Motor neuron (in vitro differentiated cells): ENCODE results near the gene ZKSCAN8. TPM values are rescaled to one million over a fixed set of nuclear protein-coding genes. Genes with fewer than 3 reads are reported as not detected.
A peak's percentile ranks its signal among the peaks of the same experiment; 100 is the strongest.

Source experiments
- ATAC-seq, 8 experiments: fragments of 200-7000 bp; cut with Tn5 transposase; replicated peaks in 6 of 8; 2 replicates each; pipeline ENCODE4 v1.8.0; 2021; ENCODE audit warnings: mild to moderate bottlenecking in 8 of 8, moderate library complexity in 8 of 8
- H3K27ac ChIP-seq, 2 donors: fragments of 250-450 bp; sonication (Bioruptor Pico); 2 replicates each; pipeline ENCODE4 v1.9.0; 2021; ENCODE audit warnings: antibody characterized with exemption in 2 of 2, mild to moderate bottlenecking in 2 of 2, moderate library complexity in 1 of 2
- H3K4me1 ChIP-seq, 2 donors: fragments of 250-450 bp; sonication (Bioruptor Pico); replicated peaks in 1 of 2; 2 replicates each; pipeline ENCODE4 v1.6.1; 2021; ENCODE audit warnings: antibody characterized with exemption in 2 of 2, mild to moderate bottlenecking in 2 of 2, moderate library complexity in 1 of 2
- H3K4me3 ChIP-seq, 5 donors: fragments of 250-450 bp; sonication (Bioruptor Pico); 2 replicates each; pipeline ENCODE4 v1.9.0; 2021; ENCODE audit warnings: antibody characterized with exemption in 5 of 5, mild to moderate bottlenecking in 5 of 5, moderate library complexity in 4 of 5
- WGBS, 10 experiments: fragments of 450-650 bp; shearing (Covaris generic); methylation state at CpG; one replicate each; pipeline ENCODE4 v1.0.0; 2022; 5-methylcytosine and 5-hydroxymethylcytosine counted together
- in situ Hi-C, 9 experiments: fragments of 400-800 bp; cut with MboI; loops; one replicate each; pipeline ENCODE4 v1.15.0; 2021; ENCODE audit warnings: low sequenced_read_pairs in 9 of 9, low pct_unique_long_range_greater_than_20kb in 2 of 9; ENCODE audit not compliant: unreplicated experiment in 9 of 9
- total RNA-seq, 8 experiments: library from RNA; unstranded; fragments of 300-600 nt; gene quantifications; 2 replicates each; pipeline versions ENCODE4 v1.2.3 to v1.2.4, GENCODE V29; 2022

The ZKSCAN8 gene
- total RNA-seq, 8 experiments from 2014 or later, result 12.9 to 41.1 (median 27.1) TPM

GRCh38 chr6:28124350-28124970 is 17.2 kb upstream of the ZKSCAN8 start, which contains the start of gene ZSCAN16:
Gene ZSCAN16, plus strand, starts transcription at chr6:28124609. Its CDS starts 835 bp downstream, at chr6:28125444.
- peak; percentile 99 to 100 (median 100) for ATAC-seq
- in situ Hi-C loops, result no loop called here
- Histone ChIP-seq H3K27ac (peak within 1 kb of the TSS; percentile 23 to 61), H3K4me1 (peaks cover 10 to 14% of the 10 kb centered on the region in 2 donors), H3K4me3 (peak within 1 kb of the TSS; percentile 55 to 96 (median 81))
- WGBS, 10 experiments, result 0 to 2% (median 0%) methylated on average over 3 to 15 of the region's 28 CpGs; no CpG with 5 or more reads in 4 of the 10 experiments

- in situ Hi-C loops, result loop anchor here in 3 of 9 experiments (25.0 kb wide), 2 partner anchors 137 to 237 kb away; partner anchors contain the start of genes NKAPL (in 1 of the 3), ZKSCAN4 (in 1 of the 3) and ZSCAN26 (in 1 of the 3)
Observed at GRCh38 chr6:28124971-28125353, 16.7 kb upstream of the ZKSCAN8 start.

DNA sequence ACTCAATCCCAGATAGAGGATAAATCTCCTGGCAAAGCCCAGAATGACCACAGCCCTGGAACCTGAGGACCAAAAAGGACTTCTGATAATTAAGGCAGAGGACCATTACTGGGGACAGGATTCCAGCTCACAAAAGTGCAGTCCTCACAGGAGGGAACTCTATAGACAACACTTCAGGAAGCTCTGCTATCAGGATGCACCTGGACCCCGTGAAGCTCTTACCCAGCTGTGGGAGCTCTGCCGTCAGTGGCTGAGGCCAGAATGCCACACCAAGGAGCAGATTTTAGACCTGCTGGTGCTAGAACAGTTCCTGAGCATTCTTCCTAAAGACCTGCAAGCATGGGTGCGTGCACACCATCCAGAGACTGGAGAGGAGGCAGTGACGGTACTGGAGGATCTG is 16.3 kb upstream of the ZKSCAN8 start:
- in situ Hi-C loops, result loop anchor here in 3 of 9 experiments (25.0 kb wide), 2 partner anchors 137 to 237 kb away; partner anchors contain the start of genes NKAPL (in 1 of the 3), ZKSCAN4 (in 1 of the 3) and ZSCAN26 (in 1 of the 3)
- Histone ChIP-seq H3K27ac (no peak overlapping the region), H3K4me1 (peaks cover 10 to 14% of the 10 kb centered on the region in 2 donors), H3K4me3 (peak overlapping the region in 2 of 5 donors; percentile 81 to 96)
- no peak for ATAC-seq
- 64 to 100% (median 80%) methylated on average over 1 to 4 of the region's 4 CpGs; no CpG with 5 or more reads in 2 of the 10 experiments for WGBS, 10 experiments

More at GRCh38 chr6:28124971-28125353, 16.7 kb upstream of the ZKSCAN8 start:
- ATAC-seq, result peak in 1 of 8 experiments; percentile 22
- Histone ChIP-seq H3K4me3 (peak overlapping the region; percentile 55 to 96 (median 81)), H3K27ac (peak overlapping the region; percentile 23 to 61), H3K4me1 (peaks cover 10 to 14% of the 10 kb centered on the region in 2 donors)
- 0 to 80% (median 16%) methylated on average over 1 to 6 of the region's 6 CpGs; no CpG with 5 or more reads in 1 of the 10 experiments for WGBS, 10 experiments

DNA sequence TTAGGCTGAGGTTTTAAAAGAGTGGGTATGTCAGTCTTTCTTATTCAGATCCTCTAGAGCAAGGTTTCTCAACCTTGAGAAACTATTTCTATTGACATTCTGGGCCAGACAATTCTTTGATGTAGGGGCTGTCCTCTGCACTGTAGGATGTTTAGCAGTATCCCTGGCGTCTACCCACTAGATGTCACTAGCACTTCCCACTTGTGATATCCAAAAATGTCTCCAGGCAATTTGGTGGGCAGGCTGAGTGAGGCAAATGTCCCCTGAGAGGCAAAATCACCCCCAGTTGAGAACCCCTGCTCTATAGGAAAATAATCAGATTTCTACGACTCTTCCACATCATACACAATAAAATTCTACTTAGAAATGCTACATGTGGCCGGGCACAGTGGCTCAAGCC is 7.7 kb upstream of the ZKSCAN8 start:
- Histone ChIP-seq H3K4me3 (no peak overlapping the region), H3K4me1 (peaks cover 9 to 12% of the 10 kb centered on the region in 2 donors), H3K27ac (no peak overlapping the region)
- in situ Hi-C loops, result loop anchor here in 4 of 9 experiments (10.0 to 25.0 kb wide), 3 partner anchors 128 to 228 kb away; partner anchors contain the start of genes NKAPL (in 1 of the 4), ZKSCAN4 (in 1 of the 4) and ZSCAN26 (in 1 of the 4)
- WGBS, 10 experiments, result 17 to 62% (median 54%) methylated on average over 1 to 3 of the region's 3 CpGs; no CpG with 5 or more reads in 4 of the 10 experiments
- peak in 3 of 8 experiments; percentile 3 to 22 (median 4) for ATAC-seq

DNA sequence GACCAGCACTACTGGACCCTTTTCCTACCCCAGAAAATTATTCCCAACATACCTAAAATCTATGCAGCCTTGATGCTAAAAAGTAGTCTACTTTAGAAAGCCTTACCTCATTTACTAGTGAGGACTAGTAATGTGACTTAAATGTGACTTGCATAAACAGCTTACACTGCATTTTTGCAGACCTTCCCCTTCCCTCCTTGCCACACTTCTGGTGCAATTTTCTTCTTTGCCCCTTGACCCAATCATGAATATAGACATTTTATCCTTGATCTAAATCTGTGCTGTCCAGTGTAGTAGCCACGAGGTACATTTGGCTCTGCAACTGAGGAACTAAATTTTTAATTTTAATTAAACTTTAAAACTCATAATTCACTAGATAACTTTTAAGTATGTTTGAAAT is 7.0 kb upstream of the ZKSCAN8 start:
- in situ Hi-C loops, result loop anchor here in 4 of 9 experiments (10.0 to 25.0 kb wide), 3 partner anchors 128 to 228 kb away; partner anchors contain the start of genes NKAPL (in 1 of the 4), ZKSCAN4 (in 1 of the 4) and ZSCAN26 (in 1 of the 4)
- 29 to 100% (median 95%) methylated on average over 1 of the region's 1 CpG; no CpG with 5 or more reads in 2 of the 10 experiments for WGBS, 10 experiments
- no peak for ATAC-seq
- Histone ChIP-seq H3K4me1 (peaks cover 9 to 12% of the 10 kb centered on the region in 2 donors), H3K27ac (no peak overlapping the region), H3K4me3 (no peak overlapping the region)

DNA sequence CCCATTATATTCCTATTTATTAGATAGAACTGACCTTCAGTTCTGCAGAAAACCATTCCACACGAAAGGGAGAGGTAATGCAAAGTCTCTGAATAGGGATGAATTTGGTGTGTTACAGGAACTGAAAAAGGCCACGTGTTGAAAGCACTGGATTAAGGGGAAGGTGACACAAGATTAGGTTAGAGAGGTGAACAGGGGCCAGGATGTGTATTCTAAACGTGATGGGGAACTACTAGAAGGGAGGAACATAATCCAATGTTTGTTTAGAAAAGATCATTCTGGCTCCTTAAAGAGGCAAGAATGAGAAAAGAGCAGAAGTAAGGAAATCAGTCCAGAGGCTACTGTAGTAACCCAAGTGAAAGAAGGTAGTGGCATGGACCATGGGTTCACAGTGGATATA is 6.3 kb upstream of the ZKSCAN8 start:
- in situ Hi-C loops, result loop anchor here in 4 of 9 experiments (10.0 to 25.0 kb wide), 3 partner anchors 127 to 227 kb away; partner anchors contain the start of genes NKAPL (in 1 of the 4), ZKSCAN4 (in 1 of the 4) and ZSCAN26 (in 1 of the 4)
- 0 to 100% (median 42%) methylated on average over 1 to 3 of the region's 3 CpGs for WGBS, 10 experiments
- Histone ChIP-seq H3K4me1 (peaks cover 9 to 12% of the 10 kb centered on the region in 2 donors), H3K27ac (no peak overlapping the region), H3K4me3 (peak overlapping the region in 1 of 5 donors; percentile 85)
- ATAC-seq, result no peak

DNA sequence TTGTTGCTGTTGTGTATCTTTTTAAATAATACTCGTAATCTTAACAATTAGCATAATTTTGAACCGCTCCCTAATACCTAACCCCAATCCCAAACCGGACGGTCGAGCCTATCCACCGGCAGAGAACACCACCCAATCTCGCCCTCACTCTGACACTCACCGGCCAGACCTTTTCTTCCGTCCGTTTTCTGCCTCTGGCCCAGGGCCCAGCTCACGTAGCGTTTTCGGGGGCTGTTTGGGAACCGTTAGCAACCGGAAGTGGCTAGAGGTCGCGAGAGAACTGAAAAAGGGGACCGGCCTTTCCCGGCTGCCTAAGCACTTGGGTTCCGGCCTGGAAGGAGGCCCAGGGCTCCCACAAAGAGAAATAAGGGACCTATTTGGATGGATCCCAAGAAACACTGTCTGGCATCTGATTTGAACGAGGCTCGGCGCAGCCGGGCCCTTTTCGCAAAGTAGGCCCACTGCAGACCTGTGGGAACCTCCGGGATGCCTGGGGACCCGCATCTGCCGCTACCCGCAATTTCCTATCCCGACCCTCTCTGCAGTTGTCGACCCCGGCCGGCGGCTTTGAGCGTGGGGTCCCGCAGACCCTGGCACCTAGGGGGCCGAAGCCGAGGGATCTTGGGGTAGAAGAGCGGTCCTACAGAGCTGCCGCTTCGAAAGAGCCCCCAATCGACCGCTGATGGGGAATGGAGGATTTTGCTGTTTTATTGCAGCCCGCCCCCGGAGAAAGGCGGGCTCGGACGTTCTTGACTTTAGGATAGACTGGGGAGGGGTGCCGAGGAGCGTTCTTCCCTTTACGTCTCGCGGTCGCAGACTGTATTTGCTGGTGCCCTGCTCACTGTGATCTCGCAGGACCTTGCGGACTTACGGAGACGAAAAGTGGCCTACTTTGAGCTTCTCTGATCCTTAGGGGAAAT is 4.8 kb upstream of the ZKSCAN8 start:
- WGBS, 10 experiments, result 0 to 3% (median 0%) methylated on average over 1 to 37 of the region's 58 CpGs
- in situ Hi-C loops, result loop anchor here in 4 of 9 experiments (10.0 to 25.0 kb wide), 3 partner anchors 125 to 225 kb away; partner anchors contain the start of genes NKAPL (in 1 of the 4), ZKSCAN4 (in 1 of the 4) and ZSCAN26 (in 1 of the 4)

GRCh38 chr6:28137505-28137981 is 4.1 kb upstream of the ZKSCAN8 start:
- ATAC-seq, result peak in 2 of 8 experiments; percentile 1
- WGBS, 10 experiments, result 0 to 13% (median 0%) methylated on average over 1 to 6 of the region's 6 CpGs
- Histone ChIP-seq H3K4me3 (peak overlapping the region; percentile 58 to 85 (median 65)), H3K27ac (peak overlapping the region; percentile 83 to 88), H3K4me1 (peaks cover 9 to 12% of the 10 kb centered on the region in 2 donors)
- in situ Hi-C loops, result loop anchor here in 4 of 9 experiments (10.0 to 25.0 kb wide), 3 partner anchors 125 to 225 kb away; partner anchors contain the start of genes NKAPL (in 1 of the 4), ZKSCAN4 (in 1 of the 4) and ZSCAN26 (in 1 of the 4)

More for the DNA sequence above, 4.8 kb upstream of the ZKSCAN8 start:
- Histone ChIP-seq H3K27ac (peak overlapping the region; percentile 83 to 88), H3K4me1 (peaks cover 9 to 12% of the 10 kb centered on the region in 2 donors), H3K4me3 (peak overlapping the region; percentile 58 to 85 (median 65))
- ATAC-seq, result peak; percentile 70 to 78 (median 74)

DNA sequence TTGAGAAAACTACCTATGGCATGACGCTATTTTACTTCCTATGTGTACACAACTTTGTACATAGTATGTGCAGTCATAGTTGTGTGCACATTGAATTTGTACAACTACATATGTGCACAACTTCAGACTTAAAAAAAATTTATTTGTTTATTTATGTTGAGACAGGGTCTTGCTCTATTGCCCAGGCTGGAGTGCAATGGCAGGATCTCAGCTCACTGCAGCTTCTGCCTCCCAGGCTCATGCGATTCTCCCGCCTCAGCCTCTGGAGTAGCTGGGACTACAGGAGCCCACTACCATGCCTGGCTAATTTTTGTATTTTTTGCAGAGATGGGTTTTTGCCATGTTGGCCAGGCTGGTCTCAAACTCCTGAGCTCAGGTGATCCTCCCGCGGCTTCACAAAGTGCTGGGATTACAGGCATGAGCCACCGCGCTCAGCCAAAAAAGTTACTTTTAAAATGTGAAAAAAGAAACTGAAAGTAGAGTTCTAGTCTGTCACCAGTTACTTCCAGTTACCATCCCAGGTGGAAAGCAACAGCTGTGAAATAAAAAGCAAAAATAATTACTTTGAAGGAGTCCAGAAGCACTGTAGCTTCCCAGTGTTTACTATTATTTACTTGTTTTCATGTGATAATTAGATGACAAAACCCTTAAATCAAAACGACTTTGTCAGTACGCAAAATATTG is 1.7 kb upstream of the ZKSCAN8 start:
- Histone ChIP-seq H3K4me3 (no peak overlapping the region), H3K27ac (no peak overlapping the region), H3K4me1 (peaks cover 6 to 19% of the 10 kb centered on the region in 2 donors)
- WGBS, 10 experiments, result 53 to 100% (median 79%) methylated on average over 1 to 9 of the region's 9 CpGs
- ATAC-seq, result no peak
- in situ Hi-C loops, result loop anchor here in 4 of 9 experiments (10.0 to 25.0 kb wide), 4 partner anchors 75 to 222 kb away; partner anchors contain the start of genes NKAPL (in 1 of the 4), ZKSCAN4 (in 1 of the 4) and ZSCAN26 (in 1 of the 4)

GRCh38 chr6:28140616-28141015 is 1.1 kb upstream of the ZKSCAN8 start:
- Histone ChIP-seq H3K27ac (no peak overlapping the region), H3K4me3 (no peak overlapping the region), H3K4me1 (peaks cover 3 to 14% of the 10 kb centered on the region in 2 donors)
- ATAC-seq, result no peak
- 28 to 96% (median 71%) methylated on average over 2 to 5 of the region's 5 CpGs; no CpG with 5 or more reads in 3 of the 10 experiments for WGBS, 10 experiments
- in situ Hi-C loops, result loop anchor here in 3 of 9 experiments (10.0 to 25.0 kb wide), 3 partner anchors 74 to 222 kb away; partner anchors contain the start of genes NKAPL (in 1 of the 3), ZKSCAN4 (in 1 of the 3) and ZSCAN26 (in 1 of the 3)

- H3K27ac ChIP-seq, result no peak overlapping the region
- WGBS, 10 experiments, result 0 to 19% (median 4%) methylated on average over 1 to 4 of the region's 4 CpGs
- no peak for ATAC-seq
- peaks cover 3 to 14% of the 10 kb centered on the region in 2 donors for H3K4me1 ChIP-seq
- in situ Hi-C loops, result loop anchor here in 3 of 9 experiments (10.0 to 25.0 kb wide), 3 partner anchors 72 to 220 kb away; partner anchors contain the start of genes NKAPL (in 1 of the 3), ZKSCAN4 (in 1 of the 3) and ZSCAN26 (in 1 of the 3)
- H3K4me3 ChIP-seq, result peak overlapping the region; percentile 59 to 80 (median 74)
Observed at GRCh38 chr6:28142446-28142845, 763 bp downstream of the ZKSCAN8 start.
